ENCODE results near the gene MYH6.

MYH6 gene

DNA sequence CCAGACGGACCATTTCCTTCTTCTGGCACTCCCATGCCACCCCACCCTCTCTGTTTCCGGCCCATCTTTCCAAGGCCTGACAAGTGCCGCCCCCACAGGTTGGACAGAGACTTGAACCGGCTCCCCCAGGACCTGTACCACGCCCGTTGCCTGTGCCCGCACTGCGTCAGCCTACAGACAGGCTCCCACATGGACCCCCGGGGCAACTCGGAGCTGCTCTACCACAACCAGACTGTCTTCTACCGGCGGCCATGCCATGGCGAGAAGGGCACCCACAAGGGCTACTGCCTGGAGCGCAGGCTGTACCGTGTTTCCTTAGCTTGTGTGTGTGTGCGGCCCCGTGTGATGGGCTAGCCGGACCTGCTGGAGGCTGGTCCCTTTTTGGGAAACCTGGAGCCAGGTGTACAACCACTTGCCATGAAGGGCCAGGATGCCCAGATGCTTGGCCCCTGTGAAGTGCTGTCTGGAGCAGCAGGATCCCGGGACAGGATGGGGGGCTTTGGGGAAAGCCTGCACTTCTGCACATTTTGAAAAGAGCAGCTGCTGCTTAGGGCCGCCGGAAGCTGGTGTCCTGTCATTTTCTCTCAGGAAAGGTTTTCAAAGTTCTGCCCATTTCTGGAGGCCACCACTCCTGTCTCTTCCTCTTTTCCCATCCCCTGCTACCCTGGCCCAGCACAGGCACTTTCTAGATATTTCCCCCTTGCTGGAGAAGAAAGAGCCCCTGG is 32.4 kb downstream of the MYH6 start:
- FAIRE-seq = no peak

DNA sequence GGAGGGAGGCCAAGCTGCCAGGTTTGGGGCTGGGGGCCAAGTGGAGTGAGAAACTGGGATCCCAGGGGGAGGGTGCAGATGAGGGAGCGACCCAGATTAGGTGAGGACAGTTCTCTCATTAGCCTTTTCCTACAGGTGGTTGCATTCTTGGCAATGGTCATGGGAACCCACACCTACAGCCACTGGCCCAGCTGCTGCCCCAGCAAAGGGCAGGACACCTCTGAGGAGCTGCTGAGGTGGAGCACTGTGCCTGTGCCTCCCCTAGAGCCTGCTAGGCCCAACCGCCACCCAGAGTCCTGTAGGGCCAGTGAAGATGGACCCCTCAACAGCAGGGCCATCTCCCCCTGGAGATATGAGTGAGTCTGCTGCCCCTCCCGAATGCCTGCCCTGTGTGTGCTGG is 35.0 kb downstream of the MYH6 start:
- no peak for FAIRE-seq

- no peak for FAIRE-seq
These were observed 35.6 kb downstream of the MYH6 start, which contains the start of gene IL25 for GRCh38 chr14:23372509-23372908. Gene IL25, plus strand, starts transcription at chr14:23372809.

DNA sequence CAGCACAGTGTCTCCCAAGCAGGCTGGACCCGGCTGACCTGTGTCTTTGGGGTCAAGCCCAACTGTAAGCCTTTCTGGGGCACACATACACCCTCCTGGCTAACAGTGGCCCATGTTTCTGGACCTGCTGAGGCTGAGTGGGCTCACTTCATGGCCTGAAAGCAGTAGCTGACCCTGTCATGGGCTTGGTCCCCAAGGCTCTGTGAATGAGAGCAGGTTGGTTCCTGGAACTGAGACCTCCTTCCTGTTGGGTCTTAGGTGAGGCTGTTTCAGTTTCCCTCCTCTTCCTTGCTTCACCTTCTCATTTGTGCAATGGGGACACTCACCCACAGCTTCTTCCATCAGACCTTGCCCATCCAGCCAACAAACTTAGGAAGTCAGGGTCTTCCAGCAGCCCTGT is 36.2 kb downstream of the MYH6 start:
- no peak for FAIRE-seq

DNA sequence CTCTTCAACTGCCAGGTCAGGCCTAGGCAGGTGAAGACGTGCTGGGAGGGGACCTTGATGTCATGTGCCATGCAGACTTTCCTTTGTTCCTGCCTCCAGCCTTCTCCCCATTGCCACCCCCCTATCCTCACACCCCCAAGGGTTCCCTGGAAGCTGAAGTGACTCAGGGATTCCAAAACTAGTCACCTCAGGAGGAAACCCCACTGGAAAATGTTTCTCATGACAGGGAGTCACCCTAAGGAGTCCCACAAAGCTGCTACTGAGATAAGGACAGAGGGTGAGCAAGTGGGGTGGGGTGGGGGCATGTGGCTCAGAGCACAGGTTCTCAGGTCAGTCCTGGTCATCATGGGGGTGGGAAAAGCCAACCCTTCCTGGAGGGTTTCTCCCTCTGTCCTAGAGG is 37.9 kb downstream of the MYH6 start:
- FAIRE-seq = no peak

GRCh38 chr14:23366426-23366921 is 41.6 kb downstream of the MYH6 start:
- FAIRE-seq = no peak

- no peak for FAIRE-seq
These were observed 42.2 kb downstream of the MYH6 start for GRCh38 chr14:23365732-23366425.

DNA sequence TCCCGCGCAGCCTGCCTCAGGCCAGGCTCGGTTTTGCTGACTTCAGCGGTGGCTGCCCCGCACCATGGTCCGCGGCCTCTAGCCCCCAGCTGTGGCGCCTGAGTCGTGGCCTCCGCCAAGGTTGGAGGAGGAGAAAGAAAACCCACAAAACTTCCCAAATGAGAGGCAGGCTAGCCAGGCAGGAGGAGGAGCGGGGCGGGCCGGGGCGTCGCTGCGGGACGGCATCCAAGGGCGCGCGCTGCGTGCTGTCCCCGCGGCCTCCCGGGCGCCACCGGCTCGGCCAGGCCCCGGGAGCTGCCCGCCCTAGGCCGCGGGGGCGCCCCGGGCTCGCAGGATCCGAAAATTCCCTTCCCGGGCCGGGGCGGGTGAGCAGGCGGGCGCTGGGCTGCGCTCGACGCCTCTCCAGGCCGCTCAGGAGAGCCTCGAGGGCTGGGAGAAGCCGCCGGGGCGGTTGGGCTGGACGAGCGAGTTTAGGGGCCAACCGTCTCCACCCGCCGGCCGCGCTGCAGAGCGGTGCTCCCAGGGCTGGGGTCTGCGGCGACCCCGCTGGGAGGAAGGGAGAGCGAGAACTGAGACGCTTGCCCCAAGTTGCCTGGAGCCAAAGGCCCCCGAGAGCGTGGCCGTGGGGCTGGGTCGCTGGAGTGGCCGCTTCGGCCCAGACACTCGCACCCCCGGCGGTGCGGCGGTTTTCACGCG is 42.9 kb downstream of the MYH6 start, which contains the start of gene EFS:
Gene EFS, minus strand, starts transcription at position 137 of the 696 bp plus-strand sequence. CDS start 147 bp downstream, outside the sequence.
- no peak for FAIRE-seq

DNA sequence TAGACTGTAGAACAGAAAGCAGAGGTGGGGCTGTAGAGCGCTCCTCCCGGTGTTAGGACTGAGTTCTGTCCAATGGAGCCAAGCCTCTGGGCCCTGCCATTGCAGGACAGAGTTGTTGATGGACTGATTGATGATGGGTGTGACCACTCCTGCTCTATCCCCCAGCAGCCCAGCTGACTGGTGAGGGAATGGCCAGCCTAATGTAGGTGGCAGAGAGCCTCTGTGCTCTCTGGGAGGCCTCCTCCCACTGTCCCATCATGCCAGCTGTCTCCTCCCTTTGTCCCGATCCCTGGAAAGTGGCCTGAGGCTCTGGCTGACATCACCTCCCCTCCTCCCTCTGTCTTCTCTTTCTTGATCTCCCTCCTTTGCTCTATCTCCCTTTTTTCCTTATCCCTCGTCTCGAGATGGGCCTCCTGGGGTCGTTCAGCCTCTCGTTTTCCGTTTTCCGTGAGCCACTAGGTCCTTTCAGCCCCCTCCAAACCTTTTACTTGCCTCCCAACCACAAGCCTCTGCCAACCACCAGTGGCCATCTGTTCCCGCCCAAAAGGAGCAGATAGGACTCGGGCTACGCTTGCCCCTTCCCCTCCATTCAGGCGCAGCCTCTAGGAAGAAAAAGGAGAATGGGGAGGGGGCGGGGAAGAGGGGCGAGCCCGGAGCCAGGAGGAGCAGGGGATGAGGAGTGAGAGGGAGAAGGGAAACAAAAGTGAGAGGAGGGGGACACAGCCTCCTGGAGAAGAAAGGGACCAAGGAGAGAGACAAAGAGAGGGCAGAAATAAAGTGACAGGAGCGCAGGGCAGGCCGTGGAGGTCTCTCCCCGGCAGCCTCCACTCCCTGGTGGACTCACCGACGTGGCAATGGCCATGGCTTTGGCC is 43.7 kb downstream of the MYH6 start:
- FAIRE-seq = no peak

DNA sequence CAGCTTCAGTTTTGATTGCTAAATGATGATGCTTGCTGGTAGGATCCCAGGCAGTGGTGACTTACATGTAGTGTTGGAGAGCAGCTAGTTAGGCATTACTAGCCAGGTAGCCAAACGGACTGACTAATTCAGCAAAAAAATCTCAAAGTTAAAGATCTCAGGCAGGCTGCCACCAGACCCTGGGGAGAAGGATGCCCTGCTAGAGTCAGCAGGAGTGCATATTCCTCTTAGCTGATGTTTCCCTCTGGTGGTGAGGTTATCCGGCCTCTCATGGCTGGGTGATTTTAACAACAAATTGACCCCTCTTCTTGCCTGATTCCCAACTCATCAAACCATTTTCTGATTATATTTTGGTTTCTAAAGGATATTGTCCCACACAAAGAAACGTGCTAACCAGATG is 45.9 kb downstream of the MYH6 start:
- FAIRE-seq = no peak

DNA sequence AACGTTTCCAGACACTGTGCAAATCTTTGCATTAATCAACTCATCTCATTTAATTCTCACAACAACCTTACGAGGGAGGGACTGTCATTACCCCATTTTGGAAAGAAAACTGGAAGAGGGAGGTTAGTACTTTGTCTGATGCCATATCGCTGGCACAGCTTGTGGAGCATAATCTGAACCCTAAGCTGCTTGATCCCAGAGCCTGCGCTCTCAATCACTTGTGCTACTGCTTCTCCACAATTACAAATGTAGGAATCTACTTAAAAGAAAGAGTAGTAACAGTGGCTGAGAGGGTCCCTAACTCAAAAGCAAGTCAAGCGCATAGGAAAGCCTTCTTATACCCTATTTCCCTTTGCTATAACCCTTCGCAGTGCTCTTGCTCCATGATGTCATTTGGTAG is 46.3 kb downstream of the MYH6 start:
- FAIRE-seq = no peak

GRCh38 chr14:23361320-23361719 is 46.8 kb downstream of the MYH6 start:
- FAIRE-seq = no peak

DNA sequence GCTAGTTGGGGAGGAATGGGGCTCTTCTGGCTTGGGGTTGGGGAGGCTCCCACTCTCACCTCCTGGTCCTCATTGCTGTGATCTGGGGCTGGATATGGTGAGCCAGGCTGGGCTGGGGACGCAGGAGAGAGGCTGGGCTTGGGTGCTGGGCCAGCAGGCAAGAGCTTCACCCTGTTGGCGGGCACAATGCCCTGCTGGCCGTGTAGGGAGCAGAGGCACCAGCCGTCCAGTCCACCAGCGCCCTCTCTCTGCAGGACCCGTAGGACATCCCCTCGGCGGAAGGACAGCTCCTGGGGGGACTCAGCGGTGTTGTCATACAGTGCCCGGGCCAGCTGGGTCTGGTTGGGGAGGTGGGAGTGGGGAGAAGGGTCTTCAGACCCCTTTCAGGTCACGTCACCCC is 47.6 kb downstream of the MYH6 start:
- FAIRE-seq = no peak

DNA sequence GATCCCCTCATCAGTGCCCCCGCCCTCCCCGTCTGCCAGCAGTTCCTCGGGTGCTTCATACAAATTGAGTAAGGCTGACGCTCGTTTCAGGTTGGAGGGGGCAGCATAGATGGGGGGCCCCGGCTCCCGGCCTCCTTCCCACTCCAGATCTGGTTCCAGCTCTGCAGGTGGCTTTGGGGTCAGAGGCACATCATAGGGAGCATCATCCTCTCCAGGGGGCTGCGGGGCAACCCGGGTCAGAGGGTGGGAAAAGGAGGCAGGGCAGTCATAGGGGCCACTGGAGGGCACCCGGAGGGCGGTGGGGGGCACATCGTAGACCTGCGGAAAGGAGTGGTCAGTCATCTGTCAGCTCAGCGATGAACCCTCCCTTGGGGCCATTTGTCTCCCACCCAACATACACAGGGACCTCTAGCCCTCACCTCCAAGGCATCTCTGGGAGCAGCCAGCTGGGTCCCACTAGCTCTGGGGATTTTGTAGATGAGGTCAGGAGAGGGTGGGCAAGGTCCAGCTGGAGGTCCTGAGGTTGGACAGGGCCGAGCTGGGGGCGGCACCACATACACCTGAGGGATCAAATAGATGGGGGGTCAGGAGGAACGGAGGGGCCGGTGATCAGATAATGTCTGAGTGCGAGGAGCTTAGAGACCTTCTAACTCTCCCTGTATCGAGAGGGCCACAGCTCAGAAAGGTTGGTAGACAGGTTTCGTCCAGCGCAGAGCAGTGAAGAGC is 48.2 kb downstream of the MYH6 start:
- no peak for FAIRE-seq

DNA sequence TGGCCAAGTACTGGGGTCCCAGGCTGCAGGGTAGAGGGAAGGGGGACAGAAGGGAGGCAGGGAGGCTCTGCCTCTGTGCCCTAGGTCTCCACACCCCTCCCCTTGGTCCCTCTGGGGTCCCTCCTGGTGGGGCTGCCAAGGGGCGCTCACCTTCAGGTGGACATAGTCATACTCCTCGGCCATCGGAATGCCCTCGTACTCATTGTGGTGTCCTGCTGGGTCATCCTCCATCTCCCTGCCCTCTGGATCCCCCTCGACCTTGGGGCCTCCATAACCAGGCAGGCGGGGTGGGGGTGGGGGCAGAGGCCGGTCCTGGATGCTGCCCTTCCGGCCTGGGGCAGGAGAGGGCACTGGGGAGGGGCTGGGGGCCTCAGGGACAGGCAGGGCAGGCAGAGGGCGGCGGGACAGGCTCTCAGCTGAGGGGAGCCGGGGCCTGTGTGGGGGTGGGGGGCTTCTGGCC is 48.9 kb downstream of the MYH6 start:
- no peak for FAIRE-seq

DNA sequence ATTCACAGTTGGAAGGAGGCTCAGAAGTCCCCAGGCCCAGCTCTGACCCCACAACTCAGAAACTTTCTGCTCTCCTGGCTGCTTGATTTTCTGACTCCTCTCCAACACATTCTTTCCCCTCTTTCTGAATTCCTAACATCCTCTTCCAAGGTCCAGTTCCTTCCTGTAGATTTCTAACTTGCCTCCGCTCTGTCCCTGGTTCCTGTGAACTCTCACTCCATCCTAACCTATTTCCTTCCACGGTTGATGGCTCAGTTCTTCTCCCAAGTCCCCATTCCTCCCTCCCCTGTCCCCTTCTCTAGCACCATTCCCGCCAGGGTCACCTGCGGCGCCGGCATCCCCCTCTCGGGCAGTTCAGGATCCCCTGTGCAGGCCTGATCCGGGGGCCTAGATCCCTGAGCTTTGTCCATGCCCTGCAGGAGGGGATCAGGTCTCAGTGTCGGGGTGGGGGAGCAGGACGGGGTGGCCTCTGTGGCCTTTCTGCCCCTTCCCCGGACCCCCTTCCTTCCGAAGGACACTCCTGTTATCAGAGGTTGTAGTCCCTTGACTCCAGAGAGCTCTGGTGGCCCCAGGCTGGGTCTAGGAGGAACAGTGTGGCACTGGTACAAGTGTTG is 49.4 kb downstream of the MYH6 start:
- FAIRE-seq = no peak

DNA sequence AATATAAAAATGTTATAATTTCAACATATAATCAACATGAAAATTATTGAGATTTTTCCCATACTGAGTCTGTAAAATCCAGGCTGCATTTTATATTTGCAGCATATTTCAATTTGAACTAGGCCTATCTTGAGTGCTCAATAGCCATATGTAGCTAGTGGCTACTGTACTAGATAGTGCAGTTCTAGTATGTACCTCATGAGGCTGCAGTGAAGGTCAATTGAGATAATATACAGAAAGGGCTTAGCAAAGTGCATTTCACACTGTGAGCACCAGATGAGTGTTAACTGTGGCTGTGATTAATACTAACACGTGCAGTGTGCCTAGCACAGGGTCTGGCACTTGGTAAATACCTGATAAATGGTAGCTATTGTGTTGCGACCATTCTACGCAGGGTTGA is 50.0 kb downstream of the MYH6 start:
- FAIRE-seq = peak; percentile 6

DNA sequence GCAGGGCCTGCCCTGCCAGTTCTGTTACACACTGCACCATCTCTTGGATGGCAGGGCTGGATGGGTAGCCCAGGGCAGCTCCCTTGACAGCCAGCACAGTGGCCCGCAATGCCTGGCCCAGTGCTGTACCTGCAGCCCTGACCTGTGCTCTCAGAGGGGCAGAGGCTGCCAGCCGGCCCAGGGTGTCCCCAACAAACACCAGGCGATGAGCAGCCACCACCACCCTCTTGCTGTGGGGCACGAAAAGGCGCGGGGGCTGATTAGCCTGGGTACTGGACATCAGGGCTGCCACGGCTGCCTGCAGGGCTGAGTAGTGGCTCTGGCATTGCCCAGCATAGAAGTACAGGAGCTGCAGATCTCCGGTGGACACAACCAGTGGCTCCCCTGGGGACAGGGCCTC is 50.8 kb downstream of the MYH6 start:
- no peak for FAIRE-seq

DNA sequence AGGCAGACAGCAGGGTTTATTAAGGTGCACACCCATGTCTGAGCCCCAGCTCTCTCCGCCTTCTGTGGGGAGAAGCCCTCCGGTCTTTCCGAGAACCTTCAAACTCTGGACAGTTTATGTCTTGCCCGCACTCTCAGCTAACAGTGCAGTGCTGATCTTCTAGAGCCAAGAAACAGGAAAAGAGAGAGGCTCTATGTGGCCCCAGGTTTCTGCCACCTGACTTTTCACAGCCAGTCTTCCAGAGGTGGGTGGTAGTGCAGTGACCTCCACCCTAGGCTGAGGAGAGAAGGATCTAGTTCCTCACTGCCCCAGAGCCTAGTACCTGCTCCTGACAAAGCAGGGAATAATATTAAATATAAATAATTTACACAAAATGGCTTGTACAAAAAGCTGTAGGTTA is 51.4 kb downstream of the MYH6 start:
- no peak for FAIRE-seq

DNA sequence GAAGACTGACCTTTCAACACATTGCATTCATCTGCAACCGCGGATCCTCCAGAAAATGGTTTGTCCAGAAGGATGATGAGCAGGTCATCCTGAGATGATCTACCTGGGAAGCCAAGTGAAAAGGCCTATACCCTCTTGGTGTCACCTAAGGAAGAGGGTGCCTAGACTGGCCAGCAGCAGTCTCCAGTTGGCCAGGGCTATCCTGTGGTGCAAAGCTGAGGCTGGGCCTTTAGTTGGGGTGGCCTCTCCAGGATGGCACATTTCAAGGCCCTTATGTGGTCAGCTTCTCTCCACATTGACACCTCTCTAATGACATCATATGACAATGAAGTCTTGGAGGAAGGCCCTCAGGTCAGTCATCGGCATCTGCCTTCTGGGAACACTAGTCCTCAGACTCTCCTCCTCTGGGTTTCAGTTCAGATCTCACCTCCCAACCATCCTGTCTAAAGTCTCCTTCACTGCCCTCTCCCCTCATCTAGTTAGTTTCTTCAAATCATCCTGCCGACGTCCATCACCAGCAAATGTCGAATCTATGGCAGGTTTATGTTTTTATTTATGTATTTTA is 52.1 kb downstream of the MYH6 start:
- no peak for FAIRE-seq

DNA sequence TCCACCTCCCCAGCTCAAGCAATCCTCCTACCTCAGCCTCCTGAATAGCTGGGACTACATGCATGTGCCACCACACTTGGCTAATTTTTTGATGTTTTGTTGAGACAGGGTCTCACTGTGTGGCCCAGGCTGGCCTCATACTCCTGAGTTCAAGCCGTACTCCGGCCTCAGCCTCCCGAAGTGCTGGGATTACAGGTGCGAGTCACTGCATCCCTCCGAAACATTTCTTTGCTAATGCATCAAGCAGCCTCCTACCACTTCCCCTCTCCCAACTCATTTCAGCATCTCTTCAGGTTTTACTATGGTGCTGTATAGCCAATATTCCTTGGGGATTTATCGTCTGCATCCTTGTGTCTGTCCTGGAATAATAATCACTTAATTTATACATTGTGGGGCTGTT is 53.1 kb downstream of the MYH6 start:
- FAIRE-seq = no peak

All from G401.6 (cell line).